SH-SY5Y (cell line): ENCODE measurements around the gene KLHL18.

Experiments
- GATA2 ChIP-seq: IDR thresholded peaks from 2 replicates; pipeline ENCODE4 v1.6.1; 2011; ENCODE audit warnings: mild to moderate bottlenecking, low read depth, low read length
- GATA3 ChIP-seq: IDR thresholded peaks from 2 replicates; pipeline ENCODE4 v1.6.1; 2011; ENCODE audit warnings: low read depth, mild to moderate bottlenecking, low read length, moderate library complexity

GRCh38 chr3:47340866-47341265, 58.1 kb downstream of the KLHL18 start:
- TF ChIP-seq GATA3 (no peak), GATA2 (no peak)
